Spinal cord (tissue), 10 donors: ENCODE data around the gene SCYGR3. TPM values are rescaled to one million over a fixed set of nuclear protein-coding genes. Genes with fewer than 3 reads are reported as not detected.

Experiments used
- DNase-seq, 6 donors: peaks; one replicate each; pipeline versions ENCODE4 v3.0.0 to v3.0.0-alpha.2; 2013 to 2015; ENCODE audit warnings: low spot score in 6 of 6, low read depth in 4 of 6
- H3K27ac ChIP-seq: one replicate; pipeline ENCODE4 v1.5.1; 2013; ENCODE audit warnings: low read depth, low read length, control low read depth
- H3K27me3 ChIP-seq: one replicate; pipeline ENCODE4 v1.6.1; 2013; ENCODE audit warnings: low read length; ENCODE audit not compliant: control insufficient read depth, insufficient read depth
- H3K36me3 ChIP-seq: one replicate; pipeline ENCODE4 v1.6.1; 2013; ENCODE audit warnings: low read length; ENCODE audit not compliant: control insufficient read depth, insufficient read depth
- H3K4me1 ChIP-seq: one replicate; pipeline ENCODE4 v1.6.1; 2013; ENCODE audit warnings: low read length; ENCODE audit not compliant: control insufficient read depth, insufficient read depth
- H3K4me3 ChIP-seq: one replicate; pipeline ENCODE4 v1.5.1; 2013; ENCODE audit warnings: low read depth, low read length, control low read depth
- H3K9me3 ChIP-seq: one replicate; pipeline ENCODE4 v1.6.1; 2013; ENCODE audit warnings: low read length; ENCODE audit not compliant: control insufficient read depth, insufficient read depth
- WGBS: methylation state at CpG from one replicate; pipeline ENCODE4 v1.1.5; 2013; ENCODE audit warnings: missing lambda C conversion rate; ENCODE audit not compliant: insufficient coverage; 5-methylcytosine and 5-hydroxymethylcytosine counted together
- polyA plus RNA-seq, 2 donors: library from polyadenylated mRNA; unstranded; fragments of 120-200 nt; gene quantifications; one replicate each; pipeline ENCODE4 v1.2.1, GENCODE V29; 2013; ENCODE audit not compliant: insufficient read length in 2 of 2
- total RNA-seq, 2 donors: library from RNA; depleted of rRNA in 1 of 2; stranded (reverse); fragments of 120-200 nt in 1 of 2; fragments of >200 nt in 1 of 2; gene quantifications; one replicate each; pipeline versions ENCODE4 v1.2.3 to v1.2.4, GENCODE V29; 2013 to 2014
- donor health status: healthy.

Gene SCYGR3
- total and polyA plus RNA-seq, 4 donors = not detected

GRCh38 chr2:227615181-227615580 is 541 bp upstream of the SCYGR3 start:
- no peaks in the 10 kb centered on the region for H3K27me3 ChIP-seq
- H3K4me3 ChIP-seq = no peak overlapping the region
- no peaks in the 10 kb centered on the region for H3K9me3 ChIP-seq
- H3K27ac ChIP-seq = no peak overlapping the region
- no peaks in the 10 kb centered on the region for H3K4me1 ChIP-seq
- H3K36me3 ChIP-seq = no peaks in the 10 kb centered on the region
- WGBS = 70% methylated on average over 2 of the region's 4 CpGs
- no peak for DNase-seq

- no peak overlapping the region for H3K27ac ChIP-seq
- H3K36me3 ChIP-seq = no peaks in the 10 kb centered on the region
- DNase-seq = no peak
- H3K9me3 ChIP-seq = no peaks in the 10 kb centered on the region
- WGBS = 95% methylated on average over 4 of the region's 4 CpGs
- no peaks in the 10 kb centered on the region for H3K27me3 ChIP-seq
- H3K4me1 ChIP-seq = no peaks in the 10 kb centered on the region
- H3K4me3 ChIP-seq = no peak overlapping the region
Measured at GRCh38 chr2:227614246-227614645, 394 bp downstream of the SCYGR3 start.

DNA sequence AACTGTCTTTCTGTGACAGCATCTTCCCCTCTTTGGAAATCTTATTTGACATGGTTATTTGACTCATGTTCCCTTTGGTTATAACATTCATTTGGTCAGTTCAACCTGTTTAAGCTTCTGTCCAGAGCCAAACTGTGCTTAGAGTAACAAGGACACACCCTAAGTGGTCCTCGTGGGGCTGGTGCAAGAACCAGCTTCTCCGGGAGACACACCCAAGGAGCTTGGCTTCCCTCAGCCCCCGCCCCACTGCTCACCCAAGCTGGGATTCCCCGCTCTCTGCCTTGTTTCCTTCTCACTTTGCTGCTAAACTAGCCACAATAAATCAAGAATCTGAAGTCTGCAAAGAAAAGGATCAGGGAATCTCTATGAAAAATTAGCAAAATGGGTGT is 1.4 kb downstream of the SCYGR3 start:
- no peaks in the 10 kb centered on the region for H3K27me3 ChIP-seq
- H3K36me3 ChIP-seq = no peaks in the 10 kb centered on the region
- 92% methylated on average over 2 of the region's 4 CpGs for WGBS
- no peak overlapping the region for H3K4me3 ChIP-seq
- DNase-seq = no peak
- no peaks in the 10 kb centered on the region for H3K4me1 ChIP-seq
- H3K9me3 ChIP-seq = no peaks in the 10 kb centered on the region
- H3K27ac ChIP-seq = no peak overlapping the region

DNA sequence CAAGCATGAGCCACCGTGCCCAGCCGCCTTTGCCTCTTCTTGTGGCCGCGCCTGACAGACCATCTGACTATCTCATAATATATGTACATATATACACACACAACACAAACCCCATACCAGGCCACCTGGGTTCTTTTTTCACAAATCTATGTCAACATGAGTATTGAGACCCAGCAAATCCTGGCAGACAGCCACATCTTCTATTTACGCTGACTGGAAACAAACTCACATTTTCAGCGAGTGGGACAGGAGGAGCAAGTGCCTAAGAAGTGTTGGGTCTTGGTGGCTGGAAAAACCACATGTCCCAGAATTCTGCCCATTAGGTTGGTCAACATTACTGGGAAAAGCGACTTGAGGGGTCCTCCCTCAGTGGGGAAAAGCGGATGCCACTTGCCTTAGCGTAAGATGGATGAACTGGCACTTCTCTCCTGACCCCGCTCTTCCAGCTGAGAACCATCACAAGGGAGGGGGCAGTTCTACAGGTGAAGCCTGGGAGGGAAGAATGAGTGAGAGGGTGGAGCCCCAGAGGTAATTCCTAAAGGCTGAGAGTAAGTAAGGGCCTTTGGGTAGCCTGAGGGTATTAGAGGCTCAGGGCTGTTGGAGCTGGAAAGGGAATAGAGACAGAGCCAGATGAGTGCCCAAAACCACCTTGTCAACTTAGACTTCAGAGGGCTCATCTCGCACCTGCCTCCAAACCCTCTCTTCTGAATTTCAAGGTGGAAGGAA is 1.9 kb downstream of the SCYGR3 start:
- Histone ChIP-seq H3K4me1 (no peaks in the 10 kb centered on the region), H3K4me3 (no peak overlapping the region), H3K36me3 (no peaks in the 10 kb centered on the region), H3K9me3 (no peaks in the 10 kb centered on the region), H3K27ac (no peak overlapping the region), H3K27me3 (no peaks in the 10 kb centered on the region)
- WGBS = 83% methylated on average over 5 of the region's 11 CpGs
- DNase-seq = no peak

DNA sequence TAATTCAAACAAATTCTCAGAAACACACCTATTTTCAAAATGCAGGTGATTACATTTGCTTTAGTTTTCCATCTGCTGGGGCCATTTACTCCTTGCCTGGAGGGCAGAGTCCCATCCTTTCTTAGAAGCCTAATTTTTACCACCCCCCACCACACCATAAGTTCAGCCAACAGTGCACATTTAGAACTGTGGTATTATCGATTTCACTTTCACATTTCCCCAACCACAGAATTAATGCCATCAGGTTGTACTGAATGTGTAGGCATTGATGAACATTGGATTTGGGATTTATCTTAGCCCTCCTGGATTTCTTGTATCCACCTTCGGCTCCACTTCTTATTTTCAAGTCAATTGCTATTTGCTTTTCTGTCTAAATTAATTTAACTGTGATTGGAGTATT is 4.5 kb downstream of the SCYGR3 start:
- no peaks in the 10 kb centered on the region for H3K36me3 ChIP-seq
- H3K9me3 ChIP-seq = no peaks in the 10 kb centered on the region
- WGBS = no CpG with 5 or more reads among the region's 2 CpGs
- no peaks in the 10 kb centered on the region for H3K4me1 ChIP-seq
- H3K27me3 ChIP-seq = no peaks in the 10 kb centered on the region
- H3K27ac ChIP-seq = no peak overlapping the region
- DNase-seq = no peak
- no peak overlapping the region for H3K4me3 ChIP-seq

DNA sequence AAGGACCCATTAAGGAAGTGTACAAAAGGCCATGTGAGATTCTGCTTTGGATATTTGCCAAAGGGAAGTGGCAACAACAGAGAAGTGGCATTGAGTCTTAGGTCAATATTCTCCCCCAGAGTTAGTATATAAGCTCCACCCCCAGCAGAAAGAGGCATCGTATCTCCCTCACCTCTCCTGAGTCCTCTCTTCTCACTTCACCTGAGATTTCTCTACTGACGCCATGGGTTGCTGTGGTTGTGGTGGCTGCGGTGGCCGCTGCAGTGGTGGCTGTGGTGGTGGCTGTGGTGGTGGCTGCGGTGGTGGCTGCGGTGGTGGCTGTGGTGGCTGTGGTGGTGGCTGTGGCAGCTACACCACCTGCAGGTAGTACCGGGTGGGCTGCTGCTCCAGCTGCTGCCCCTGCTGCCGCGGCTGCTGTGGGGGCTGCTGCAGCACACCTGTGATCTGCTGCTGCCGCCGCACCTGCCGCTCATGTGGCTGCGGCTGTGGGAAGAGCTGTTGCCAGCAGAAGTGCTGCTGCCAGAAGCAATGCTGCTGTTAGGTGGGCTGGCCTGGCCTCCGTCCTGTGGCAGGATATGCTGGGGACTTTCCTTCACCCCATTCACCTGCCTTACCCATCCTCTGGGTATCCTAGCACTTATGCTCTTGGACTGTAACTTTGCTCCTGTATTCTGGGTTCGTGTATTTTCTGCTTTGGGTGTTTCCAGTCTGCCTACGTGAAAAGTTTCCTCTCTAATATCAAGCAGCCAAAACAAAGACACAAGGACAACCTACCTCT is 5.9 kb downstream of the SCYGR3 start:
- H3K4me1 ChIP-seq = no peaks in the 10 kb centered on the region
- H3K36me3 ChIP-seq = no peaks in the 10 kb centered on the region
- no peaks in the 10 kb centered on the region for H3K27me3 ChIP-seq
- no peaks in the 10 kb centered on the region for H3K9me3 ChIP-seq
- 96% methylated on average over 9 of the region's 16 CpGs for WGBS
- H3K27ac ChIP-seq = no peak overlapping the region
- no peak overlapping the region for H3K4me3 ChIP-seq
- no peak for DNase-seq

- H3K27ac ChIP-seq = no peak overlapping the region
- H3K9me3 ChIP-seq = no peaks in the 10 kb centered on the region
- H3K4me1 ChIP-seq = no peaks in the 10 kb centered on the region
- no peak for DNase-seq
- H3K36me3 ChIP-seq = no peaks in the 10 kb centered on the region
- 81% methylated on average over 2 of the region's 3 CpGs for WGBS
- no peaks in the 10 kb centered on the region for H3K27me3 ChIP-seq
- no peak overlapping the region for H3K4me3 ChIP-seq
Measured at GRCh38 chr2:227607941-227608340, 6.7 kb downstream of the SCYGR3 start.

- no peak for DNase-seq
- H3K27me3 ChIP-seq = no peaks in the 10 kb centered on the region
- H3K36me3 ChIP-seq = no peaks in the 10 kb centered on the region
- no peak overlapping the region for H3K4me3 ChIP-seq
- WGBS = no CpG with 5 or more reads among the region's 1 CpG
- no peaks in the 10 kb centered on the region for H3K9me3 ChIP-seq
- no peak overlapping the region for H3K27ac ChIP-seq
- no peaks in the 10 kb centered on the region for H3K4me1 ChIP-seq
Measured at GRCh38 chr2:227606476-227606875, 8.2 kb downstream of the SCYGR3 start.

- Histone ChIP-seq H3K27me3 (no peaks in the 10 kb centered on the region), H3K36me3 (no peaks in the 10 kb centered on the region), H3K9me3 (no peaks in the 10 kb centered on the region), H3K4me1 (no peaks in the 10 kb centered on the region), H3K27ac (no peak overlapping the region), H3K4me3 (no peak overlapping the region)
- no peak for DNase-seq
- WGBS = no CpG with 5 or more reads among the region's 3 CpGs
Measured at GRCh38 chr2:227602358-227602757, 12.3 kb downstream of the SCYGR3 start.
